ENCODE data around the gene ELN. TPM values are rescaled to one million over a fixed set of nuclear protein-coding genes. Genes with fewer than 3 reads are reported as not detected.

ELN gene
- polyA plus RNA-seq, 1 donor (not counting 4 experiments of a cell fraction or from before 2014, with no cell fraction given), result not detected

- H3K27ac ChIP-seq (ENCODE audit: control insufficient read depth, insufficient read depth, low read length), result no peak overlapping the region
- dilution Hi-C loops (cut with MboI; ENCODE audit: extremely low pct_ligation_motif_present, low sequenced_read_pairs), result no loop called here
- H3K4me1 ChIP-seq (ENCODE audit: control insufficient read depth, extremely low read depth, insufficient read depth, low read length), result peaks cover 8% of the 10 kb centered on the region
- no peak overlapping the region for H3K9ac ChIP-seq (ENCODE audit: control insufficient read depth, extremely low read depth, insufficient read depth, low read length)
- DNase-seq (ENCODE audit: low read depth, low spot score), result no peak
- no peak overlapping the region for H3K4me2 ChIP-seq (ENCODE audit: control insufficient read depth, extremely low read depth, insufficient read depth, low read depth, low read length)
- FAIRE-seq, result no peak
- no peaks in the 10 kb centered on the region for H3K27me3 ChIP-seq (ENCODE audit: control insufficient read depth, extremely low read depth, insufficient read depth, low read length)
- H2AFZ ChIP-seq (ENCODE audit: control insufficient read depth, low read length), result no peak overlapping the region
- H3K36me3 ChIP-seq (ENCODE audit: control insufficient read depth in 2 of 2, extremely low read depth in 1 of 2, insufficient read depth in 2 of 2, low read length in 2 of 2), result no peaks in the 10 kb centered on the region
- no peaks in the 10 kb centered on the region for H3K9me3 ChIP-seq (ENCODE audit: control insufficient read depth, low read depth, low read length)
- no peaks in the 10 kb centered on the region for H4K20me1 ChIP-seq (ENCODE audit: control insufficient read depth, extremely low read depth, insufficient read depth, low read length)
- no peak for TF ChIP-seq CTCF (optimal IDR thresholded peaks at IDR 0.05 in 1 of 3, IDR thresholded peaks at IDR 0.05 in 1 of 3, conservative IDR thresholded peaks at IDR 0.05 in 1 of 3; ENCODE audit: extremely low read depth in 1 of 3, insufficient read depth in 2 of 3, low read length in 3 of 3)
- H3K4me3 ChIP-seq (ENCODE audit: control insufficient read depth in 2 of 3, extremely low read depth in 1 of 3, insufficient read depth in 2 of 3, low read depth in 1 of 3, low read length in 3 of 3), result no peak overlapping the region
- H3K9me1 ChIP-seq (ENCODE audit: control insufficient read depth, extremely low read depth, insufficient read depth, low read length), result no peaks in the 10 kb centered on the region
- H3K79me2 ChIP-seq (ENCODE audit: control insufficient read depth, insufficient read depth, low read length), result no peaks in the 10 kb centered on the region
These were observed 27.4 kb upstream of the ELN start for GRCh38 chr7:74000489-74001149.

- no peak for FAIRE-seq
- no peaks in the 10 kb centered on the region for H3K9me3 ChIP-seq (ENCODE audit: control insufficient read depth, low read depth, low read length)
- H3K4me2 ChIP-seq (ENCODE audit: control insufficient read depth, extremely low read depth, insufficient read depth, low read depth, low read length), result no peak overlapping the region
- H2AFZ ChIP-seq (ENCODE audit: control insufficient read depth, low read length), result no peak overlapping the region
- H3K27ac ChIP-seq (ENCODE audit: control insufficient read depth, insufficient read depth, low read length), result no peak overlapping the region
- H3K79me2 ChIP-seq (ENCODE audit: control insufficient read depth, insufficient read depth, low read length), result no peaks in the 10 kb centered on the region
- no peak for TF ChIP-seq EZH2 (IDR thresholded peaks at IDR 0.05; ENCODE audit: low read length)
- TF ChIP-seq CTCF (optimal IDR thresholded peaks at IDR 0.05 in 1 of 3, IDR thresholded peaks at IDR 0.05 in 1 of 3, conservative IDR thresholded peaks at IDR 0.05 in 1 of 3; ENCODE audit: extremely low read depth in 1 of 3, insufficient read depth in 2 of 3, low read length in 3 of 3), result no peak
- no peak for DNase-seq (ENCODE audit: low read depth, low spot score)
- no peak overlapping the region for H3K9ac ChIP-seq (ENCODE audit: control insufficient read depth, extremely low read depth, insufficient read depth, low read length)
- H3K27me3 ChIP-seq (ENCODE audit: control insufficient read depth, extremely low read depth, insufficient read depth, low read length), result no peaks in the 10 kb centered on the region
- no peak overlapping the region for H3K4me3 ChIP-seq (ENCODE audit: control insufficient read depth in 2 of 3, extremely low read depth in 1 of 3, insufficient read depth in 2 of 3, low read depth in 1 of 3, low read length in 3 of 3)
- peaks cover 8% of the 10 kb centered on the region for H3K4me1 ChIP-seq (ENCODE audit: control insufficient read depth, extremely low read depth, insufficient read depth, low read length)
- no peaks in the 10 kb centered on the region for H4K20me1 ChIP-seq (ENCODE audit: control insufficient read depth, extremely low read depth, insufficient read depth, low read length)
- H3K36me3 ChIP-seq (ENCODE audit: control insufficient read depth in 2 of 2, extremely low read depth in 1 of 2, insufficient read depth in 2 of 2, low read length in 2 of 2), result no peaks in the 10 kb centered on the region
- no peaks in the 10 kb centered on the region for H3K9me1 ChIP-seq (ENCODE audit: control insufficient read depth, extremely low read depth, insufficient read depth, low read length)
- dilution Hi-C loops (cut with MboI; ENCODE audit: extremely low pct_ligation_motif_present, low sequenced_read_pairs), result no loop called here
These were observed 26.9 kb upstream of the ELN start for GRCh38 chr7:74001150-74001494.
